ENCODE data around the gene EPYC. TPM values are rescaled to one million over a fixed set of nuclear protein-coding genes. Genes with fewer than 3 reads are reported as not detected.

Gene EPYC
- total and polyA plus RNA-seq, 10 of the 15 experiments (the other 5 are each of a cell fraction or from before 2014, with no cell fraction given): not detected

GRCh38 chr12:90920222-90920621, 84.5 kb downstream of the EPYC start:
- ChIA-PET POLR2A (no interaction called here), RAD21 (ENCODE audit: unreplicated experiment) (no interaction called here), SMC1A (ENCODE audit: uncharacterized antibody, unreplicated experiment) (no interaction called here), CTCF (no interaction called here)
- Histone ChIP-seq H3K36me3 (ENCODE audit: control insufficient read depth in 2 of 2, insufficient read depth in 2 of 2, low read length in 1 of 2) (no peaks in the 10 kb centered on the region), H4K20me1 (ENCODE audit: control insufficient read depth, insufficient read depth) (no peaks in the 10 kb centered on the region), H3K9me3 (replicated peaks; ENCODE audit: control insufficient read depth, insufficient read depth, low read length) (no peaks in the 10 kb centered on the region), H3K4me3 (no peak overlapping the region), H3K9ac (ENCODE audit: control insufficient read depth, insufficient read depth, low read length) (no peak overlapping the region), H3K27me3 (replicated peaks in 1 of 2; ENCODE audit: control insufficient read depth in 2 of 2, insufficient read depth in 2 of 2, low read length in 1 of 2) (no peaks in the 10 kb centered on the region), H3K4me1 (ENCODE audit: control insufficient read depth, insufficient read depth, low read length) (no peaks in the 10 kb centered on the region), H3K79me2 (ENCODE audit: control insufficient read depth, insufficient read depth, low read length) (no peaks in the 10 kb centered on the region), H2AFZ (ENCODE audit: control insufficient read depth, low read depth, low read length) (no peak overlapping the region), H3K27ac (ENCODE audit: control insufficient read depth, insufficient read depth) (no peak overlapping the region), H3K4me2 (ENCODE audit: control insufficient read depth, insufficient read depth) (no peak overlapping the region)
- 87% methylated on average over 1 of the region's 1 CpG for WGBS (ENCODE audit: insufficient coverage, insufficient replicate concordance, low lambda C conversion rate, missing lambda C conversion rate)
- DNase-seq (ENCODE audit: low read depth, low spot score) (no peak), FAIRE-seq (no peak), ATAC-seq (no peak)
- TF ChIP-seq TAF1 (IDR thresholded peaks at IDR 0.05; ENCODE audit: borderline replicate concordance, low read depth, low read length): no peak
- no peak for TF ChIP-seq USF2 (IDR thresholded peaks at IDR 0.05; ENCODE audit: borderline replicate concordance, low read depth, low read length)
- TF ChIP-seq ZNF622 (IDR thresholded peaks at IDR 0.05): no peak
- TF ChIP-seq RFX5 (IDR thresholded peaks at IDR 0.05; ENCODE audit: low read depth, low read length): no peak
- no peak for TF ChIP-seq ATF7 (IDR thresholded peaks at IDR 0.05; ENCODE audit: low read depth)
- no peak for TF ChIP-seq GATAD2B (conservative IDR thresholded peaks at IDR 0.05; ENCODE audit: low read depth)
- no peak for TF ChIP-seq HSF1 (IDR thresholded peaks at IDR 0.05; ENCODE audit: low read depth, low read length)
- no peak for TF ChIP-seq POLR2A (IDR thresholded peaks at IDR 0.05; ENCODE audit: low read depth, low read length)
- no peak for TF ChIP-seq ZNF384 (IDR thresholded peaks at IDR 0.05; ENCODE audit: borderline replicate concordance, low read depth, low read length)
- TF ChIP-seq NFXL1 (IDR thresholded peaks at IDR 0.05; ENCODE audit: borderline replicate concordance): no peak
- TF ChIP-seq SMAD1 (IDR thresholded peaks at IDR 0.05; ENCODE audit: low read depth, partially characterized antibody): no peak
- intact Hi-C loops (cut with micrococcal nuclease; ENCODE audit: unreplicated experiment): no loop called here
- BruUV-seq (replicated peaks): no TSS peak
- in situ Hi-C loops (cut with MboI): no loop called here
